ENCODE measurements around the gene DTYMK. TPM values are rescaled to one million over a fixed set of nuclear protein-coding genes. Genes with fewer than 3 reads are reported as not detected.

DTYMK gene
- total and polyA plus RNA-seq, 3 donors from 2014 or later, result 16.4 to 30.0 (median 27.4) TPM

DNA sequence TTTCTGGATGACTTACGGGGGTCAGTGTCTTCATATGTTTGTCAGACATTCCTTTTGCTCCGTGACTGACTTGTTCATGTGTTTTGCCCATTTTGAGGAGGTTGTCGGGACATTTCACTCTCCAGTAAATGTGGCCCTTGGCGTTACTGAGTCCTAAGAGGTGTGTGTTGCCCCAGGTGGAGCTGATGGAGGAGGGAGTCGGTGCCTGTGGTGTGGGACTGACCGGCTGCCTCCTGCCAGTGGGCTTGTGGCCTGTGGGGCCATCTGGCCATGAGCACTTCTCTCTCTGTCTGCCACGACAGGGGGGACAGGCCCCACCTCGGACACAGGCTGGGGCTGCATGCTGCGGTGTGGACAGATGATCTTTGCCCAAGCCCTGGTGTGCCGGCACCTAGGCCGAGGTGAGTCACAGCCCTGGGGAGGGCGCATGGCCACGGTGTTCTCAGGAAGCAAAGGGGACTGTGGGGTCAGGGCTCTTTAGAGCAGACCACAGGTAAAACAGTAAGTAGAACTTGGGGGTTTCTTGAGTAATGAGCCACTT lies 33.3 kb downstream of the DTYMK start:
- H3K36me3 ChIP-seq (ENCODE audit: low read depth, missing control alignments), result no peaks in the 10 kb centered on the region
- intact Hi-C loops (cut with DNase I; ENCODE audit: low total_unique reads), result no loop called here
- H3K27me3 ChIP-seq, result no peaks in the 10 kb centered on the region
- TF ChIP-seq POLR2A (IDR thresholded peaks at IDR 0.05), result no peak
- no peak for TF ChIP-seq CTCF (IDR thresholded peaks at IDR 0.05)
- no peak overlapping the region for H3K27ac ChIP-seq
- H3K4me3 ChIP-seq, result no peak overlapping the region
- no peaks in the 10 kb centered on the region for H3K4me1 ChIP-seq
- WGBS, 2 donors, result 94 to 96% methylated on average over 13 of the region's 13 CpGs
- DNase-seq, result no peak
- no peaks in the 10 kb centered on the region for H3K9me3 ChIP-seq

GRCh38 chr2:241652722-241653121 lies 33.9 kb downstream of the DTYMK start:
- Histone ChIP-seq H3K27me3 (no peaks in the 10 kb centered on the region), H3K36me3 (ENCODE audit: low read depth, missing control alignments) (no peaks in the 10 kb centered on the region), H3K4me3 (no peak overlapping the region), H3K9me3 (no peaks in the 10 kb centered on the region), H3K4me1 (no peaks in the 10 kb centered on the region), H3K27ac (no peak overlapping the region)
- no peak for DNase-seq
- 95% methylated on average over 8 to 9 of the region's 9 CpGs for WGBS, 2 donors
- TF ChIP-seq POLR2A (IDR thresholded peaks at IDR 0.05), result no peak
- TF ChIP-seq CTCF (IDR thresholded peaks at IDR 0.05), result no peak
- intact Hi-C loops (cut with DNase I; ENCODE audit: low total_unique reads), result no loop called here

DNA sequence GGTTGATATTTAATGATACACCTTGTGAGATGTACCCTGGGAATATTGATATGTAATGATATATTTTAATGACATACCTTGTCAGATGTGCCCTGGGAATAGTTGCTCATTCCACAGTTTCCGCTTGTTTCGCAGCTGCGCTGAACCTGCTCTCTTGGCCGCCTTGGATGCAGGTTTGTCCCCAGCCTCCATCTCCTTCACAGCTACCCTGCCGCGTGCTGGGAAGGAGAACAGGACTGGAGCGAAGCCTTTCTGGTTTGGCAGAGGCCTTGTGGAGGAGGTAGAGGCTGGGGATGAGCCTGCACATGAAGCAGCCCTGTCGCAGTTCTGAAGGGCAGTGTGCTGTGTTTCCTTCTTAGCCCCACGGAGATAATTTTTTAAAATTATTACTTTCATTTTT lies 34.5 kb downstream of the DTYMK start:
- DNase-seq, result no peak
- no peaks in the 10 kb centered on the region for H3K27me3 ChIP-seq
- H3K36me3 ChIP-seq (ENCODE audit: low read depth, missing control alignments), result no peaks in the 10 kb centered on the region
- peaks cover 5% of the 10 kb centered on the region for H3K4me1 ChIP-seq
- no peak overlapping the region for H3K27ac ChIP-seq
- WGBS, 2 donors, result 98% methylated on average over 9 of the region's 9 CpGs
- no peak for TF ChIP-seq POLR2A (IDR thresholded peaks at IDR 0.05)
- no peak for TF ChIP-seq CTCF (IDR thresholded peaks at IDR 0.05)
- intact Hi-C loops (cut with DNase I; ENCODE audit: low total_unique reads), result no loop called here
- no peaks in the 10 kb centered on the region for H3K9me3 ChIP-seq
- no peak overlapping the region for H3K4me3 ChIP-seq

DNA sequence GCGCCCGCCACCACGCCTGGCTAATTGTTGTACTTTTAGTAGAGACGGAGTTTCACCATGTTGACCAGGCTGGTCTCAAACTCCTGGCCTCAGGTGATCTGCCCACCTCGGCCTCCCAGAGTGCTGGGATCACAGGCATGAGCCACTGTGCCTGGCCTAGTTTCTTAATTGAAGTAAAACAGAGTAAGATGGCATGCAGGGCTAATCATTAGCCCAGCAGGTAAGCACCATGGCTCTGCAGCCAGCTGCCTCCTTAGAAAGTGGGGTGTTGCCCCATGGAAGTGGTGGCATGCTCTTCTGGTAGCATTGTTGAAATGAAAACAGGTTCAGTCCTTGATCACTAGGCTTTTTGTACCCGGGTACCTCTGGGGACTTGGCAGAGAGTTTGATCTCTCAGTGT lies 36.7 kb downstream of the DTYMK start:
- Histone ChIP-seq H3K4me3 (no peak overlapping the region), H3K9me3 (no peaks in the 10 kb centered on the region), H3K36me3 (ENCODE audit: low read depth, missing control alignments) (no peaks in the 10 kb centered on the region), H3K27ac (no peak overlapping the region), H3K27me3 (no peaks in the 10 kb centered on the region), H3K4me1 (peaks cover 9% of the 10 kb centered on the region)
- TF ChIP-seq CTCF (IDR thresholded peaks at IDR 0.05) (no peak), POLR2A (IDR thresholded peaks at IDR 0.05) (no peak)
- intact Hi-C loops (cut with DNase I; ENCODE audit: low total_unique reads), result no loop called here
- 94 to 98% methylated on average over 6 of the region's 6 CpGs for WGBS, 2 donors
- DNase-seq, result no peak

- H3K9me3 ChIP-seq, result no peaks in the 10 kb centered on the region
- intact Hi-C loops (cut with DNase I; ENCODE audit: low total_unique reads), result no loop called here
- no peak overlapping the region for H3K4me3 ChIP-seq
- H3K27ac ChIP-seq, result no peak overlapping the region
- 82 to 92% methylated on average over 4 of the region's 4 CpGs for WGBS, 2 donors
- peaks cover 9% of the 10 kb centered on the region for H3K4me1 ChIP-seq
- H3K27me3 ChIP-seq, result no peaks in the 10 kb centered on the region
- no peak for TF ChIP-seq POLR2A (IDR thresholded peaks at IDR 0.05)
- TF ChIP-seq CTCF (IDR thresholded peaks at IDR 0.05), result no peak
- no peaks in the 10 kb centered on the region for H3K36me3 ChIP-seq (ENCODE audit: low read depth, missing control alignments)
- DNase-seq, result no peak
These were observed 37.2 kb downstream of the DTYMK start for GRCh38 chr2:241649404-241649803.

Data from testis (tissue), 3 donors.